ENCODE data around the gene TDRD5.

The TDRD5 gene

DNA sequence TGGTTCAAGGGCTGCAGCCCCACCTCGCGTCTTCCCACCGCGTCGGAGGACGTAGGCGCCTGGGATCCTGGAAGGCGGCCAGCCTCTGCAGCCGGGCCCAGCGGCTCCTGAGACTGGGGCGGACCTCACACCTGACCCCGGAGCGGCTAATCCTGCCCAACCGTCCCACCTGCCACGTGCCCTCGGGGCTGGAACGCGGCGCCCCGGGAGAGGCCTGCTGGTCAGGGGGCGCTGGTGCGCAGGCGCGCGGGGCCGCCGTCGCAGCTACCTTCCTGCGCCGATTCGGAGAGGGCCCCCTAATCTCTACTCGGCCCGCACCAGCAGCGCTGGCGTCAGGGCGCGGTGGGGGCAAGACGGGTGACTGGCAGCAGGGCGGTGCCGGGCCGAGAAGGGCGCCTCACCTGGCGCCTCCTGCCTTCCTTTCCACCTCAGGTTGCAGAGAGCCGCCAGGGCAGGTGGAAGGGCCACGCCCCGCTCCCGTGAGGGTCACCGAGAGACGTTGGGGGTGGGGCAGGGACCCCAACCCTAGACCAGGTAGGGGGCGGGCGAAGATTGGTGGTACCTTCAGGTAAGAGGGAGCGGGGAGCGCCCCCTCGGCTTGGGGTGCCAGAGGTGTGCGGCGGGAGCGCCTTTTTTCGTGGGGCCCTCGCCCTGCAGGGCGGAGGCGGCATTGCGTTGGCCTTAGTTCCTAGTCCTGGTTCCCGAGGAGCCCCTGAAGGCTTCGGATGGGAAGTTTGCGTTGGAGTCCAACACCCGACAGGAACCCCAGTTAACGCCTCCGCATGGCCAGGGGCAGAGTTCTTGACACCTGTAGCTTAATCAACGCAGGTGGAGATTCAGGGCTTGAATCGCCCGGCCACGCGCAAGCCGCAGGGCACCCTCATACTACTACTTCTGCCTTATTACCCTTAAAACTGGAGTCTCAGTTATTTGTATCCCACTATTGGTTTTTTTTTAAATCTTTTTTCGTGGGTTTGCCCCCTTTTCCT, at the start of gene TDRD5:
Gene TDRD5, plus strand, starts transcription at position 241 of the 989 bp plus-strand sequence. CDS start 784 bp downstream, outside the sequence.
- H3K4me1 ChIP-seq (ENCODE audit: control insufficient read depth, insufficient read depth, low read length): no peaks in the 10 kb centered on the region
- H3K9ac ChIP-seq (ENCODE audit: low read depth, low read length): no peak within 1 kb of the TSS
- H3K36me3 ChIP-seq (ENCODE audit: control insufficient read depth, insufficient read depth, low read length): no peaks in the 10 kb centered on the region
- H3K9me3 ChIP-seq (ENCODE audit: control insufficient read depth, insufficient read depth, low read length): no peaks in the 10 kb centered on the region
- H3K27ac ChIP-seq (ENCODE audit: low read depth, low read length): no peak within 1 kb of the TSS
- no peak within 1 kb of the TSS for H3K4me3 ChIP-seq (ENCODE audit: low read depth, low read length)
- peaks cover 11% of the 10 kb centered on the region for H3K27me3 ChIP-seq (ENCODE audit: control insufficient read depth, insufficient read depth, low read length)

GRCh38 chr1:179545321-179545720, 46.3 kb upstream of the TDRD5 start:
- Histone ChIP-seq H3K27me3 (ENCODE audit: control insufficient read depth, insufficient read depth, low read length) (no peaks in the 10 kb centered on the region), H3K9me3 (ENCODE audit: control insufficient read depth, insufficient read depth, low read length) (peaks cover 12% of the 10 kb centered on the region), H3K4me3 (ENCODE audit: low read depth, low read length) (no peak overlapping the region), H3K4me1 (ENCODE audit: control insufficient read depth, insufficient read depth, low read length) (no peaks in the 10 kb centered on the region), H3K9ac (ENCODE audit: low read depth, low read length) (no peak overlapping the region), H3K27ac (ENCODE audit: low read depth, low read length) (no peak overlapping the region), H3K36me3 (ENCODE audit: control insufficient read depth, insufficient read depth, low read length) (no peaks in the 10 kb centered on the region)

DNA sequence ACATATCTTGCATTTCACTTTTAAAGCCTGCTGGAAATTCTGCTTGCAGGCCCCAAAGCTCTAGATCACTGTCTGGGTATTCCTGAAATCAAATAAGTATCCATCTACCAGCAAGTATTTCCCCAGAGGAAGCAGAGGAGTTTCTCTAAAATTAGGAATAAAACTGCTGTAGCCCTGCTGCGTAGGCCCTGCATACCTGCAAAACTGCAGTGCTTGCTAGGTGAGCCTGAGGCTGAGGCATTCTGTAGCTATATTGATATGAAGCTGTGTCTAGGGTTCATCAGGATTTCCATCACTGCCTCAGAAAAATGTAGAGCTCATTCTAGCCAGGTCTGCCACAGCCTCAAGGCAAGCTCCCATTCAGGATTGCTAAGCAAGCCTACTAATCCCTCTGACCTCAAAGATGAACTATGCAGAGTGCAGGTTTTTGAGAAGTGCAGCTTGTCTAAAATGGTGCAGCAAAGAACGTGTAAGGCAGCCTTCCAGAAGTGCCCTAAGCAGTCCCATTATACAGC, 44.6 kb upstream of the TDRD5 start:
- H3K36me3 ChIP-seq (ENCODE audit: control insufficient read depth, insufficient read depth, low read length): no peaks in the 10 kb centered on the region
- H3K4me3 ChIP-seq (ENCODE audit: low read depth, low read length): no peak overlapping the region
- no peaks in the 10 kb centered on the region for H3K9me3 ChIP-seq (ENCODE audit: control insufficient read depth, insufficient read depth, low read length)
- no peak overlapping the region for H3K9ac ChIP-seq (ENCODE audit: low read depth, low read length)
- 0 out of 2 replicates have a peak, but pooled peaks cover 8% of the 10 kb centered on the region for H3K4me1 ChIP-seq (ENCODE audit: control insufficient read depth, insufficient read depth, low read length)
- no peaks in the 10 kb centered on the region for H3K27me3 ChIP-seq (ENCODE audit: control insufficient read depth, insufficient read depth, low read length)
- H3K27ac ChIP-seq (ENCODE audit: low read depth, low read length): no peak overlapping the region

GRCh38 chr1:179548666-179549367, 42.8 kb upstream of the TDRD5 start:
- Histone ChIP-seq H3K27me3 (ENCODE audit: control insufficient read depth, insufficient read depth, low read length) (no peaks in the 10 kb centered on the region), H3K27ac (ENCODE audit: low read depth, low read length) (no peak overlapping the region), H3K4me3 (ENCODE audit: low read depth, low read length) (no peak overlapping the region), H3K9ac (ENCODE audit: low read depth, low read length) (no peak overlapping the region), H3K4me1 (ENCODE audit: control insufficient read depth, insufficient read depth, low read length) (0 out of 2 replicates have a peak, but pooled peaks cover 8% of the 10 kb centered on the region), H3K9me3 (ENCODE audit: control insufficient read depth, insufficient read depth, low read length) (no peaks in the 10 kb centered on the region), H3K36me3 (ENCODE audit: control insufficient read depth, insufficient read depth, low read length) (no peaks in the 10 kb centered on the region)

GRCh38 chr1:179549368-179549700, 42.3 kb upstream of the TDRD5 start:
- Histone ChIP-seq H3K36me3 (ENCODE audit: control insufficient read depth, insufficient read depth, low read length) (no peaks in the 10 kb centered on the region), H3K4me1 (ENCODE audit: control insufficient read depth, insufficient read depth, low read length) (0 out of 2 replicates have a peak, but pooled peaks cover 8% of the 10 kb centered on the region), H3K9ac (ENCODE audit: low read depth, low read length) (no peak overlapping the region), H3K9me3 (ENCODE audit: control insufficient read depth, insufficient read depth, low read length) (no peaks in the 10 kb centered on the region), H3K27ac (ENCODE audit: low read depth, low read length) (no peak overlapping the region), H3K4me3 (ENCODE audit: low read depth, low read length) (no peak overlapping the region), H3K27me3 (ENCODE audit: control insufficient read depth, insufficient read depth, low read length) (no peaks in the 10 kb centered on the region)

- no peaks in the 10 kb centered on the region for H3K27me3 ChIP-seq (ENCODE audit: control insufficient read depth, insufficient read depth, low read length)
- H3K9ac ChIP-seq (ENCODE audit: low read depth, low read length): no peak overlapping the region
- no peaks in the 10 kb centered on the region for H3K9me3 ChIP-seq (ENCODE audit: control insufficient read depth, insufficient read depth, low read length)
- H3K27ac ChIP-seq (ENCODE audit: low read depth, low read length): no peak overlapping the region
- H3K4me3 ChIP-seq (ENCODE audit: low read depth, low read length): no peak overlapping the region
- no peaks in the 10 kb centered on the region for H3K36me3 ChIP-seq (ENCODE audit: control insufficient read depth, insufficient read depth, low read length)
- 0 out of 2 replicates have a peak, but pooled peaks cover 8% of the 10 kb centered on the region for H3K4me1 ChIP-seq (ENCODE audit: control insufficient read depth, insufficient read depth, low read length)
These were observed 40.6 kb upstream of the TDRD5 start for GRCh38 chr1:179550746-179551682.

DNA sequence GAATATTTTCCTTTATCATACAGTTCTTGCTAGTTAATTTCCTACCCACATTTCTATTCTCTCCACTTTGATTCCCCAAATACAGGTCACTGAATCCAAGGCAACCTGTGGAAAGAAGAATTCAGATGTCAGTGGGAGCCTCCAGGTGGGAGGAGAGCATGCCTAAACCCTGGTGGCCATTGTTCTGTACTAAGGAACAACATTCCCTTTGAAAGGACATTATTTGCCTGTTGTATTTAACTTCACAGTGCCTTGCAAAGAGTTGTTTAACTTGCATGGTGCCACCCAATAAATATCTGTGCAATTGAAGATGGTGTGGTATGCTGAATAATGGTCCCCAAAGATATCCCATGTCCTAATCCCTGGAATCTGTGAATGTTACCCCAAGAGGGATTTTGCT, 37.2 kb upstream of the TDRD5 start:
- no peak overlapping the region for H3K9ac ChIP-seq (ENCODE audit: low read depth, low read length)
- H3K36me3 ChIP-seq (ENCODE audit: control insufficient read depth, insufficient read depth, low read length): no peaks in the 10 kb centered on the region
- H3K27ac ChIP-seq (ENCODE audit: low read depth, low read length): no peak overlapping the region
- no peaks in the 10 kb centered on the region for H3K9me3 ChIP-seq (ENCODE audit: control insufficient read depth, insufficient read depth, low read length)
- H3K4me1 ChIP-seq (ENCODE audit: control insufficient read depth, insufficient read depth, low read length): 0 out of 2 replicates have a peak, but pooled peaks cover 8% of the 10 kb centered on the region
- H3K27me3 ChIP-seq (ENCODE audit: control insufficient read depth, insufficient read depth, low read length): no peaks in the 10 kb centered on the region
- no peak overlapping the region for H3K4me3 ChIP-seq (ENCODE audit: low read depth, low read length)

- Histone ChIP-seq H3K27ac (ENCODE audit: low read depth, low read length) (no peak overlapping the region), H3K9ac (ENCODE audit: low read depth, low read length) (no peak overlapping the region), H3K4me1 (ENCODE audit: control insufficient read depth, insufficient read depth, low read length) (no peaks in the 10 kb centered on the region), H3K4me3 (ENCODE audit: low read depth, low read length) (no peak overlapping the region), H3K9me3 (ENCODE audit: control insufficient read depth, insufficient read depth, low read length) (no peaks in the 10 kb centered on the region), H3K36me3 (ENCODE audit: control insufficient read depth, insufficient read depth, low read length) (no peaks in the 10 kb centered on the region), H3K27me3 (ENCODE audit: control insufficient read depth, insufficient read depth, low read length) (no peaks in the 10 kb centered on the region)
These were observed 33.6 kb upstream of the TDRD5 start for GRCh38 chr1:179558078-179558477.

DNA sequence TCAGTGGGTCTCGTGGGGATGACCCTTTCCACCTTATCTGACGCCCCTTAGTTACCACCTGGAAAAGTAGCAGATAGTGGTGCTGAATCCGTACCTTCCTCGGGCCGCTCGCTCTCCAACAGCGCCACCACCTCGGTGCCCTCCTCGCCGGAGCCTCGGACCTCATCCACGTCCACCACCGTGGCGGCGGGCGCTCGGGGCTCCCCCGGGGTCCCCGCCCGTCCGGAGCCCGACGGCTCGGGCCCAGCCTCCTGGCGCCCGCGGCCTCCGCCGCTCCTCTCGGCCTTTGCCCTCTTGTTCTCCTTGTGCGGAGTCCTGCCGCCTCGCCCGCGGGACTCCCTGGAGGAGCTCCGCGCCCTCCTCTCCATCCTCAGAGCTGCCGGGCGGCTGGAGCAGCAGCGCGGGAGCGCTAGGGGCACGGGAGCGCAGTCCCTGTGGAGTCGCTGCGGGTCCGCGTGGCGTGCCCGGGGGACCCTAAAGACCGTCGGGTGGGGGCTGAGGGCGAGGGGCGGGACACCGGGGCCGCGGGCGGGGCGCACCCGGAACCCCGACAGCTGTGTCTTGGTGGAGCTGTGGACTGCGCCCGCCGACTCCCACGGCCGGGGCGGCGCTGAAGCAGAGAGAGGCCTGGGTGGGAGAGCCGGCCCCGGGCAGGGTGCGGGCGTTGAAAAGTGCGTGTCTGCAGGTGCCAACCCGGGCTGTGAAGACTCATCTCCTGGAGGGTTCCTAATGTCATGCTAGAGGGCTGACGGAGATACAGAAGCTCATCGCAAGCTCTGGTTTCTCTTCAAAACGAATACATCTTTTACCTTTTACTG, 15.9 kb upstream of the TDRD5 start, which contains the start of gene NPHS2:
Gene NPHS2, minus strand, starts transcription at position 452 of the 818 bp plus-strand sequence. Its CDS starts 84 bp downstream, at position 368.
- Histone ChIP-seq H3K4me3 (ENCODE audit: low read depth, low read length) (peak within 1 kb of the TSS; percentile 40), H3K4me1 (ENCODE audit: control insufficient read depth, insufficient read depth, low read length) (peaks cover 9% of the 10 kb centered on the region), H3K27ac (ENCODE audit: low read depth, low read length) (no peak within 1 kb of the TSS), H3K9me3 (ENCODE audit: control insufficient read depth, insufficient read depth, low read length) (no peaks in the 10 kb centered on the region), H3K27me3 (ENCODE audit: control insufficient read depth, insufficient read depth, low read length) (peaks cover 53% of the 10 kb centered on the region), H3K36me3 (ENCODE audit: control insufficient read depth, insufficient read depth, low read length) (no peaks in the 10 kb centered on the region), H3K9ac (ENCODE audit: low read depth, low read length) (no peak within 1 kb of the TSS)
